Activated CD4-positive, alpha-beta T cell treated with anti-CD3 and anti-CD28 coated beads for 4 hours (primary cell): ENCODE results near the gene CA10.

Experiments
- DNase-seq, 2 donors: peaks; one replicate each; pipeline ENCODE4 v3.0.0-alpha.2; 2020

The CA10 gene

DNA sequence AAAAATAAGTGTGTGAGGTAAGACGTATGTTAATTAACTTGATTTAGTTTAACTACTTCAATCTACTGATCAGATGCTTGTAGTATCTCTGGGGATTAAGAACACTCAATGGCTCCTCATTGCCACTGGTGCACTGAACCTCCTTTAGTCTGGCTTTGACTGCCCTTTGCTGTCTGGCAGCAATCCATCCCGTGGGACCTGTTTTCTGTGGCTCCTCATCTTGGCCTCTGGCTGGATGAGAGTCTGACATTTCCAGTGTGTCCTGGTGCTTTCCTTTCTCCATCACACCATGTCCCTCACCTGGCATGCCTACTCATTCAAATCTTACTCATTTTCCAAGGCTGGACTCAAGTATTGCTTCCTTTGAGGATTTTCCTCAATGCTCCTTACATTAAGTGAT is 212.2 kb downstream of the CA10 start:
- no peak for DNase-seq

DNA sequence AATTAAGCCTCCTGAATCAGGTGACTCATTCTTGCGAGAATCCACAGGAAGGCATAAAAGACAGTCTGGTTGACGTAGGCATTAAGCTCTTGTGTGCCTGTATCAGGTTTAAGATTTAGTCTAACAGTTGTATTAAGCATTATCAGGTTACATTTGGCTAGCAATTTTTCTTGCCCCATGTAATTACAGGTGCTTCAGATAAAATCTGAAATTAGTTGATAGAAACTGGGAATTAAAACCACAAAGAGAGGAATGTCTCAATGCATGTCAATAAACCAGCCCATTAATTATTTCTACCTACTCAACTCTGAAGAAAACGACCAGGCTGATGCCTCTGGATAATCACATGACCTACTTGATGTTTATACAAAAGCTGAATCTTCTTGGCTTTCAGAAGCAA is 217.2 kb downstream of the CA10 start:
- DNase-seq = no peak

DNA sequence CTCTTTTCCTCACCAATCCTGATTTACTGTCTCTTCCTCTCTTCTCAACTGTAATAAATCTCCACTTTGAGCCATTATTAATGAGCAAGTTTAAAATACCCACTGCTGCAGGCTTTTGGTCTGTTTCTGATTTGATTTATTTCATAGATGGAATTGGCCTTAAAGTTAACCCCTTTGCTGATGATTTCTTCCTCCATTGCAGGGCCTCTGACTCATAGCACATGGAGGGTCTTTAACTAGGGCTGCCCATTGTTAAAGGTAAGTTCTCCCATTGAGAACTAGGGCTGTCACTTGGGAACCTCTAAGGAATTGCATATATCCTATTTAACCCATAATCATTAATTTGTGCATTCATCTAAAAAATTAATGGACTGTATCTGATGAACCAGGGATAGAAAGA is 221.2 kb downstream of the CA10 start:
- no peak for DNase-seq

DNA sequence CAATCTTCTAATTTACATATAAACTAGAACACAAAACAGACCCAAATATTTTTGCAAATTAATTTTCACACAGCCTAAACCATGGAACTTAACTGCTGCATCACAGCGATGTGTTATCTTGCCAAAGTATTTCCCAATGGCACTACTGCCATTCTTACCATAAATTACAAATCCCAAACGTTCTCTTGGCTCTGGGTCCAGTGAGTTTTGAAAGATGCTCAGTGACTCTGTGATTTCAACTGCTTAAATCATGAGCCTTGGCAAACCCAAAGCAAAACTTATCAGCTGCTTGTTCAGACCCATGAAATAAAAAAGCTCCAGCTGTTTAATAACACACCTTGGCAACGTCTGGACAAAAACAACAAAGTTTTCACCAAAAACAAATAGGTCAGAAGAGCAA is 223.0 kb downstream of the CA10 start:
- DNase-seq = no peak

DNA sequence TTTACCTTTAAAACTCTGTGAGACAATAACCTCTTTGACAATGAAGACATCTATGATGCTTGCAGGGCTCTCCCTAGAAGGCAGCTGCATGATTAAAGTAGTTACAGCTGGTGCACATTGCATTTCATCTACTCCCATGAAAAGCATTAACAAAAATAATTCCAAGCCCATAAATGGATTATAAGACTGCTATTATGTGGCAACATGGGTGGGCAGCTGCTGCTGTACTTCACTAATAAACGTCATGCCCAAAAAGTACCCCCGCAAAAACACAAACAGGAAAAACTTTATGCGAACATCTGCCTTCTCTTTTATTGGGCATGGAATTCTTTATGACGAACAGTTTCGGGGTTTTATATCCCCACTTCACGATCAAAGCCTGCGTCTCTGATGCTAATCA is 224.9 kb downstream of the CA10 start:
- no peak for DNase-seq

DNA sequence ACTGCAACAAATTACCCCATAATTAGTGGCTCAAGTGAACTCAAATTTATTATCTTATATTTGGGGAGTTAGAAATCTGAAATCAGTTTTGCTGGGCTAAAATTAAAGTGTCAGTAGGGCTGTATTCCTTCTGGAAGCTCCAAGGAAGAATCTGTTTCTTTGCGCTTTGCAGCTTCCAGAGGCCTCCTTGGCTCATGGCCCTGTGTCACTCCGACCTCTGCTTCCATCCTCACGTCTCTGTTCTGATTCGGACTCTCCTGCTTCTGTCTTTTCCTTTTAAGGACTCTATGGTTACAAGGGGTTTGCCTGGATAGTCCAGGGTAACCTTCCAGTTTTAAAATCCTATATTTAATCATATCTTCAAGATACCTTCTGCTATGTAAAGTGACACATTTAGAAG is 232.1 kb downstream of the CA10 start:
- no peak for DNase-seq

DNA sequence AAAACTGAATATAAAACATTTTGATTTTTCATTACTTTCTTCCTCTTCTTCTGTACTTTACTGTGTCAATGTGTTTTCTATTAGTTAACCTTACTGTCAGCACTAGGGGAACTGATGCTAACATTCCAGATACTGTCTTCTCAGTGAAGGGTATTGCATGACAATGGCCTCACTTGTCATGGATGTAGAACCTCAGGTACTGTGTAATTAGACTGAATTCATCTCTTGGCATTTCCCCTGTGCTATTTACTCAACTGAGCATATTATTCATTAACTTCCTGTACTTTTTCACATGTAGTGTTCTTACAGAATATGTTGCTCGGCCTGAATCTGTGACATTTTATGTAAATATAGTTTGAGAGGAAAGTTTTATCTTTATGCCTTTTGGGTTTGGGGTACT is 237.0 kb downstream of the CA10 start:
- DNase-seq = no peak

DNA sequence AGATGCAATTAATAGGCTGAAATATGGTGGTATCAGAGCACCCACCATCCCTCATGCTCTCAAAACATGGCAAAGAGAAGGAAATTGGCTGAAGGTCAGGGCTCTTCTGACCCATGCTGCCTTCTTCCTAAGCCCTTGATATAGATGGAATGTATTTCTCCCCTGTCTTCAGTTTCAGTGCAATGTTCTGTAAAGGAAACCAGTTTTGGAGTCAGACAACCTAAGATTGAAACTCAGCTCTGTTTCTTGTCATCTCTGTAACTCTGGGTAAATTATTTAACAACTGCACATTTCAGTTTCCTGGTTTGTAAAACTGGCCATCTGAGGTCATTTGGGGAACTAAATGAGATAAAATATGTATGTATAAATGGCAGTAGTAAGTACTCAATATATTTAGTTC is 243.9 kb downstream of the CA10 start:
- no peak for DNase-seq

DNA sequence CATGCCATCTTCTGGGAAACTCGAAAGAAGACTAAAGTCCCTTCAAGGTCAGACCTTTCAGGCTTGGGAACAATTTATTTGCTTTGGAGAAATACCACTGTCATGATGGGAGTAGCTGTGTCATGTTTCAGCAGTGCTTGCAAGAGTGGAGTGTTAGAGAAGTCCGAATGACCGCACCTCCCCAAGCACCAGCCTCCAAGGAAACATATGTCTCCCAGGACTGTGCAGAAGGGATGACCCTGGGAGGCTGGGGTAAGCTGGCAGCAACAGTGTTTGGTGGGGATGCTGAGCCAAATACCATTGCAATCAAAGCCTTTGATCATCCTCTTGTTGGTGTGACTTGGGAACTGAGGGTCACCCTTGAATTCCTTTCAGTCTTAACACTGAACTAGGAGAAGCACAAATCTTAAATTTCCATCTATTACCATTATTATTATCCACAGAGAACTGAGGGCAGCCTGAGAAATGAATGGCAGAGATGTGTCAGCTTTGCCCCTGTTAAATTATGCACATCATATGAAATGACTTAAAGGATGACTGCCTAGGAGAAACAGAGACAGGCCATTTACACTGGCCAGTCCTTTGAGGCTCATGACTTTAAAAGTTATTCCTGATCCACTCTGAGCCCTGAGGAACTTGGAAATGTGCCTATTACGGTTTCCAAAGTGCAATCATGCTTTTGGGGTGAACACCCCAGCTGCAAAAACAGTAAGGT is 244.9 kb downstream of the CA10 start:
- DNase-seq = no peak

DNA sequence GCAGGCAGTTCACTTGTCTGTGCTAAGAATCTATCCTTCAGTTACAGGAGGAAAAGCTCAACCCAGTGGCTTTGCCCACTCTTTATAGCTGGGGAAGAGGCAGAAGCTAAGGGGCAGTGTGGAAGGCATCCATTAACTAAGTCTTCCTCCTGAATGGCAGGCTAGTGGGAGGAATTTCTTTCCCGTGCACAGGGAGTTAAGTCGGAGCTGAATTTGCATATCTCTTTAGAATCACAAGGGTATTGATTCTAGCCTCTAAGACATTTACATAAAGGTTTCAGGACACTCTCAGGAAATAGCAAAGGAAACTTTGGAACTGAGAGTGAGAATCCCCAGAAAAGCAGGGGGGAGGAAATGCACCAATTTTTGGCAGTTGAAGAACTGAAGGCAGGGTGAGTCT is 245.6 kb downstream of the CA10 start:
- no peak for DNase-seq

DNA sequence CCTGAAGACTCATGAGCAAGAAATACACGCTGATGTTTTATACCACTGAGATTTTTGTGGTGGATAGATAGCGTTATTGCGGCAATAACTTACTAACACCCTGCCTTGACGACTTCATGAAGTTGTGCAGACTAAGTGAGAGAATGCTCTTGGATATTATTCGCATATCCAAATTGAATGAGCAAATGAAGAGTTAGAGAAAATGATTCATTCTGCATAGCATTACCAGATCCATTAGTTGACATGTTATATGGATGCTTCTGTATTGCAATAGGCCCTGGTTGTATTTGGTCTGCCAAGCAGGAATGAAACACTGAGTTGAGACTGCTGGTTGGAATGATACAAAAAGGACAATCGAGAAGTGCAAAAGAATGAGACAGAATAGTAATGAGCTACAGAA is 247.3 kb downstream of the CA10 start:
- DNase-seq = no peak

DNA sequence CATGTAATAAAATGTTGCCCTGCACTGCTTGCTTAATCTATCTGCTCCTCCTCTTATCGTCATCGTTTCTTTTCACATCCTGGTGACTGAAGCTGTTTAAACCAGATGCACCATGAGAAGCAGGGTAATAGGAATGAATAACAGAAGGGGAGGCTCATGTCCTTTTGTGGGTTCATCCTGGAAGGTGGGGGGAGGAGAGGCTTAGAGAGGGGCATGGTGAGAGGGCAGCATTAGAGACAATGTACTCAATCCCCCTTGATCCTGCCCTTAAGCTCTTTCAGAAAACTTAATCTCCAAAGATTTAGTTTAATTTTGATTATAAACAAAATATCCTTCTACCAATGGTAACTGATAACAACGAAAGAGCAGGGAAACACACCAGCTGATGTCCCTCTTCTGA is 248.5 kb downstream of the CA10 start:
- DNase-seq = no peak

DNA sequence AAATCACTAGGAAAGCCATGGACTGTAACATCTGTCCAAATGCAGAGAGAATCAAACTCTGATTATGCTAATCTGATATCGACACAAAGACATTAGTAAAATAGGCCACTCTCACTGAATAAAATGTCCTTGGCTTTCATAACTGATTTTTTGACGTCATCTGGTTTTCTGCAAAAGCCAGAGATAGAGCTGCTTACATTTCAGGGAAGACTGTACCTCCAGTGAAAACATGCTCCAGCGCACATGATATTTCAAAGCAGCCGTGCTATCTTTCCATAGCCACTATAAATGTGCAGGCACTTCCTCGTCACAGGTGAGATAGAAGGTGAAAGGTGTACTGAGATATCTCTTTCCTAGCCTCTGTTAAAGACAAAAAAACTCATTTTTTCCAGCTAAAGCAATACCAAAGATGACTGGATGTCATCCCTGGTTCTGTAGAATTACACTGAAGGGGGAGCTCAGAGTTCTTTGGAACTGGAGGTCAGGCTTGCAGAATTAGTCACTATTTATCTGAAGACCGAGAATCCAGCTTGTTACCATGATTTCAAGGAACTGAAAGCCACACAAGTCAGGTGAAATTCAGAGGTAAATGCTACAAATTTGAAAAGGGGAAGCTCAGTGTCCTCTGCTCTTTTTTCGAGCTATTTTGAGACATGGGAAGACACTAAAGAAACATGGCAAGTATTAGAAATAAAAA is 249.5 kb downstream of the CA10 start:
- DNase-seq = no peak

DNA sequence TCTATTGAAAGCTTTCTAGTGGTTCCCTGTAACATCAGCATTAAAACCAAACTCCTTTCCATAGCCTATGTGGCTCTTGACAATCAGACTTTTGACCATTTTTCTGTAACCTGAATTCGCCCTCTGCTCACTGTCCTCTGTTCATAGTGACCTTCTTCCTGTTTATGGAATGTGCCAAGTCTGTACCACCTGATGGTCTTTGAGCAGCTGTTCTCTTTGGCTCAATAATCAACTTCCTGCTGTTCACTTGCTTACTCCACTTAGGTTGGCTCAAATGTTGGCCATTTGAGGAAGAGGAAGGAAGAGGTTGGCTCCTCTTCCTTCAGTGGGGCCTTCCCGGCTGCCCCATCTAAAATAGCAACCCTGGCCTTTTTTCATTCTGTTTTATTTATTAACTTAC is 251.5 kb downstream of the CA10 start:
- DNase-seq = no peak

DNA sequence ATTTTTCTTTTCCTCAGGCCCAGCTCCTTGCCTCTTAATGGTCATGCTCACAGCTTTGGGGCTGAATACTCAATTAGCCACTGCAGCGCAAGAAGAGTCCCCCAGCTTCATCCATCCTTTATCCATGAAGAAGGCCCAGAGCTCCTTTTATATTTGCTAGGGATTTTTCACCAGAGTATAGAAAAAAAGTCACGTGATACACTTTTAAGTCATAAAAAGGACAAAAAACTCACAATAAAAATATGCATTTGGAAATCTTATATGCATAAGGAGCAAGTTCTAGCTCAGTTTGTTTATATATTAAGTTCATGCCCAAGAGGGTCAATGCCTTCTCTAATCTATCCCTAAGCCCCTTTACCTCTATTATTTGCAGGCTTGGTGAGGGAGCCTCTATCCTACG is 254.1 kb downstream of the CA10 start:
- DNase-seq = no peak

DNA sequence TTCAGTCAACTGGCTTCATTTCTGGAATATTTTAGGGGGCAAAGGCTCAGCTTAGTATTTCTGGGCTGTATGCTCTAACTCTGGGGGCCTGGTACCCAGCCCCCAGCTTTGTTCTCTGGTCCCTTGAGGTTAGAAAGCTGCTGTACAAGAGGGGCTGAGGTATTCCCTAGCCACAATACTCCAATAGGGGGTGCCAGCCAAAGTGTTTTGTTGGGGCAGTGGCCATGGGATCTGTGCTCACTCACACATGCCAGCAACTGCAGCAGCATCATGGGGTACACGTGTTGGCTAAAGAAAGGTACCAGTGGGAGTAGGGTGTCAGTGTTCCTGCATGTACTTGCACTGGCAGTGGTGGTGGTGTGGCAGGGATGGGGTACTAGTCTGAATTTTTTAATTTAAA is 257.3 kb downstream of the CA10 start:
- DNase-seq = no peak

DNA sequence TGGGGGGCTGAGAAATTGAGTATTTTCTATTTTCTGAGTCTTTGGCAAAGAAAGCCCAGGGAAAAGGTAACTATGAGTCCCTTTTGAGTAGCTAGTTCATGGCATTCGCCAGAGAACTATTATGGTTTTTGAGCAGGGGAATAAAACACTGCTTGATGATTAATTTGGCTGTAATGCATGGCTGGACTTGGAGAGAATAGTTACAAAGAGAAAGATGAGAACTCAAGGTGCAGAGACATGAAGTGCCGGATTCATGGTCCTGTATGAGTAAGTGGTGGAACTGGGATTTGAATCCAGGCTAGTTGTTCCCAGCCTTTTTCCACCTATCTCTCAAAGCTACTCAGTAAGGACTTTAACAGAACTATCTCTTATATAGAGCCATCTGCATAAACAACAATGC is 266.6 kb downstream of the CA10 start:
- DNase-seq = no peak

DNA sequence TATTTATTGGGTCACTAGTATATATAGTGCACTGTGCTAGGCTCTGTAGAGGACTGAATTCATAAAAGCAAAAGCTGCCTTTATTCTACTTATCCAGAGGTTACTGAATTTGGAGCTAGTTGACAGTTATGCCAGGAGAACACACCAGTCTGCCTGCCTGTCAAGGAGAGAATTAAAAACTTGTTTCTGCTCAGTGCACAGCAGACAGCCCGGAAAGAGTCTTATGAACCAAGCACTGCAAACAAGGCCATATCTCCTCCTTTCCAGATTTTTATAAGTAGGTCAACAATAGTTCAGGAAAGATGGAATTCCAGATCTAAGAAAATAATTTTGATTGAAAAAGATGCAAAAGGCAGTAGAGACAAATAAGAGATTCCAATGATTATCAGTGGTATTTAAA is 267.8 kb downstream of the CA10 start:
- no peak for DNase-seq

DNA sequence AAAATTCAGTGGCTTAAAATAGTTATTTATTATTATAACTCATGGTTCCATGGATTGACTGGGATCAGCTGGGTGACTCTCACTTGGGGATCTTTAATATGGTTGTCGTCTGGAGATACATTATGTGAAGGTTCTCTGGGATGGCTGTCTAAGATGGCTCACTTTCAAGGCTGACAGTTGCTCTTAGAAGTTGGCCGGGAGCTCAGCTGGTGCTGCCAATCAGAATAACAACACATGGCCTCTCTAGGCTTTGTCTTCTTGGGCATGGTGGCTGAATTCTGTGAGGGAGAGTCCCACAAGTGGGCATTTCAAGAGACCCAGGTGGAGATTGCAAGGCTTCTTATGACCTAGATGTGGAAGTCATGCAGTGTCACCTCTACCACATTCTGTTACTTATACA is 269.7 kb downstream of the CA10 start:
- no peak for DNase-seq

DNA sequence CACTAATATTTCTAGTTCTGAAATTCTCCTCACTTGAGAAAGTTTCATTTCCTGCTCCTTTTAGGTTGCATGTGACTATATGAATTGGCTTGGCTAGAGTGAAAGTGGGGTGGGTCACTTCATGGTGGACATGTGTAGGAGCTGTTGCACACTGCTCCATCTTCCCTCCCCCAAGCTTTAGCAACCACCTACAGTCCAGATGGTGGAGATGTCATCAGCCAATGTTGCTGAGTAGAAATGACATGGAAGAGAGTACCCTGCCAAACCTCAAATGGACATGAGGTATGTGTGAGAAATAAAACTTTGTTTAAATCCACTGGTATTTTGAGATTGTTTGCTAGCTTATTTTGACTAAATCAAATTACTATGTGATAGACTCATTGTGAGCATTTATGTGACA is 281.5 kb downstream of the CA10 start:
- no peak for DNase-seq

DNA sequence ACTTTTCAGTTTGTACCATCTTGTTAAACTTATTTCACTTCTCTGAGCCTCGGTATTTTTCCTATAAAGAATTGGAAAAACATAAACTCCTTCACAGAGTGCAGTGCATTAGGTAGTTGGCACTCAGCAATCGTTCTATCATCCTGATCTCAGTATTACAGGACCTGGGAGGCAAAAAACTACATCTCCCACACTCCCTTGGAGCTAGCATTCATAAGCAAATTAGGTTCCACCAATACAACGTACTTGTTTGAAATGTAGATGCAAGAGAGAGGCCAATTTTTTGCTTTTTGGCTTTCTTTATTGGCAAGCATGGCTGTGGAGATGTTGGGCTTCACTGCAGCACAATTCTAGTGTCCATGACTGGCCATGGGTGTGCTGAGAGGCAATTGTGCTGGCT is 285.2 kb downstream of the CA10 start:
- DNase-seq = no peak

DNA sequence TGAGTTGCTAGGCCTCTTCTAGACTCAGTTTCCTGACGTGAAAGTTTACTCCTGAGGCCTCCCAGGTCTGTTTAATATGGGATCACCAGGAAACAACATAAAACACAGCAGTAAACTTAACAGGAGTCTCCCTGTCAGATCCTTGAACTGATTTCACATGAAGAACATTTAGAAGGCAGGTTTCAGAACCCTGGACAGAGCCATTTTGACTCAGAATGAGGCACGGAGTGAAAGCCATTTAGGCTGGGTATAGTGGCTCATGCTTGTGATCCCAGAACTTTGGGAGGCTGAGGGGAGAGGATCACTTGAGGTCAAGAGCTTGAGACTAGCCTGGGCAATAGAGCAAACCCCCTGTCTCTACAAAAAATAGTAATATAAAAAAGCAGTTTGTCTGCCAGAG is 289.1 kb downstream of the CA10 start:
- DNase-seq = no peak

DNA sequence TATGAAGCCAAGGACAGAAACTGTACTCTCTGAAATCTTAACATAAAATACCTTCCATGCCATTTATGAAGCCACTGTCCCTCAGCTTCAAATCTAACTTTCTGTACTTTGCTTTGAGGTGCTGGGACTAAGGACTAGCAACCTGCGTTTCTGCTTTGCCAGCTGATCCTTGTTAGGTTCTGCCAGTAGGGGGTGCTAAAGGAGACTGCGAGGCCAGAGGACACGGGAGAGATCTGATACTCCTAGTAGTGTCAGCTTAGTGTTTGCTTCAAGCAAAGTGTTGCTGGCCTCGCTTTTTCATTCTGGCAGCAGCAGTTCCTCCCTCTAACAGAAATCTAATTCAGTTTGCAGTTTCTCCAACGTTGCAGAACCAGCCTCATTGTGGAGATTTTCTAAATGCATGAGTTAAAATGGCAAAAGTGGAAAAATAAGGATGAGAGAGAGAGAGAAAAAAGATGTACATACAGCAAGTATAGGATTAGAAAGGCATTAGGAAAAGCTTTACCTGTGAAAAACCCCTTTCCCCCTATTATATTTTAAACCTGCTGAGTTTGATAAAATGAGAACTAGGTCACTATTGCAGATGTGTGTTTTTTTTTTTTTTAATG is 297.5 kb downstream of the CA10 start:
- DNase-seq = no peak

DNA sequence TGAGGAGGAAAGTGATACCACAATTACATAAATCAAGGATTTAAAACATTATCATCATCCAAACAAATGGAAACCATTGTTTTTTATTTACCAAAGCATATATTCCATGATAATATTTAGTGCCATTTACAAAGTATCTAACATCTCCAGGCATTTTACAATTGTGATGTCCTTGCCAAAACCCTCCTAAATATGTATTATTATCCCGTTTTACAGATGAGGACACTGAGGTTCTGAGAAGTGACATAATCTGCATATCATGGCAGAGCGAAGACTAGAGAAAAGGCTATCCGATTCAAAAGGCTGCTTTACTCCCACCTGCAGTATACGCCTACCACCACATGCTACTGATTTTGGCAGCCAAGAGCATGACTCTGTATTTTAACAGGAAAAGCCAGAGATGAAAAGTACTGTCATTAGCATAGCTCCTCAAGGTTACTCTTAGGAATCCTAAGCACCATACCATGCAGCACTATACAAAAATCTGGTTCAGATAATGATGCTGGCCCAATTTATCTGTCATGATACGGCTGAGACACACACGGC is 301.4 kb downstream of the CA10 start:
- no peak for DNase-seq
